ENCODE measurements around the gene KIF17. TPM values are rescaled to one million over a fixed set of nuclear protein-coding genes. Genes with fewer than 3 reads are reported as not detected.

KIF17 gene
- 3.7 TPM for total RNA-seq

DNA sequence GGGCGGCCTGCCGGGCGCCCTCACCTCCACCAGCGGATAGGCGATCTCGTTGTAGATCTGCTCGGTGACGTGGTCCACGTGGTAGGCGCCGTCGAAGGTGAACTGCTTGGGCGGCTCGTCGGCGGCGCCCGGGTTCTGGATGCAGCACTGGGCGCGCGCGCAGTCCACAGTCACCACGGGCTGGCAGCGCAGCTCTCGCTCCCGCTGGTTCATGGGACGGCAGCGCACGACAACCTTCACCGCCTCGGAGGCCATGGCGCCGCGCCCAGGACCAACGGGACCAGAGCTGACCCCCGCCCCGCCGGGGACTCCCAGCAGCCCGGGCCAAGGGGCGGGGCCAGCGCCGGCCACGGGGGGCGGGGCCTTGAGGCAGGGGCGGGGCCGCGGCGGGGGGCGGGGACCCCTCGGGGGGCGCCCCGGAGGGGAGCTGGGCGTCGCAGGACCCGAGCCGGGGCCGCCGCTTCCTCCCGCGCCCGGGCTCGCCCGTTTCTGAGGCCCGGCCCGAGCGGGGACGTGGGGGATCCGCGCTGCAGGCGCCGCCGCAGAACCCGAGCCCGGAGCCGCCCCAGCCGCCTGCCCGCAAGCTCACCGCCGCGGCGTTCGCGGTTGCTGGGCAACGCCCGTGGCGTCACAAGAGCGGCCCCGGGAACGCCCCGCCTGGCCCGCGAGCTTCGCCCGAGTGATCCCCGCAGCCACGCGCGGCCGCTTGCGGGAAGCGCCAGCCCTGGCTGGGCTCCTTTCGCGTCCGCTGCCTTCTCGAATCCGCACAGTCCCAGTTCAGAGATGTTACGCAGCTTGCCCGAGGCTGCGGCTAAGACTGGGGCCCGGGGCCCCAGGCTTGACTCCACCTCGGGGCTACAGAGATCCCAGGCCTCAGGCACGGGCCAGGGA is at the start of gene KIF17:
TSS of gene KIF17 (minus strand) at position 556 of the 891 bp plus-strand sequence. CDS start at position 255, 301 bp downstream.
- H3K4me3 ChIP-seq (ENCODE audit: low read length in 3 of 3) = peak within 1 kb of the TSS in 2 of 3 donors; percentile 41 to 49
- no peaks in the 10 kb centered on the region for H3K36me3 ChIP-seq (ENCODE audit: control insufficient read depth in 3 of 3, insufficient read depth in 3 of 3, low read length in 3 of 3)
- no peaks in the 10 kb centered on the region for H3K9me3 ChIP-seq (ENCODE audit: control insufficient read depth in 3 of 3, low read length in 3 of 3)
- peaks cover 0 to 8% (median 3%) of the 10 kb centered on the region in 3 donors for H3K4me1 ChIP-seq (ENCODE audit: control insufficient read depth in 3 of 3, insufficient read depth in 3 of 3, low read length in 3 of 3)
- no peak within 1 kb of the TSS for H3K27ac ChIP-seq (ENCODE audit: low read depth, low read length)
- H3K9ac ChIP-seq (ENCODE audit: low read depth in 1 of 3, low read length in 3 of 3) = no peak within 1 kb of the TSS
- peaks cover 18 to 33% (median 20%) of the 10 kb centered on the region in 3 donors for H3K27me3 ChIP-seq (ENCODE audit: control insufficient read depth in 3 of 3, insufficient read depth in 3 of 3, low read length in 3 of 3)

DNA sequence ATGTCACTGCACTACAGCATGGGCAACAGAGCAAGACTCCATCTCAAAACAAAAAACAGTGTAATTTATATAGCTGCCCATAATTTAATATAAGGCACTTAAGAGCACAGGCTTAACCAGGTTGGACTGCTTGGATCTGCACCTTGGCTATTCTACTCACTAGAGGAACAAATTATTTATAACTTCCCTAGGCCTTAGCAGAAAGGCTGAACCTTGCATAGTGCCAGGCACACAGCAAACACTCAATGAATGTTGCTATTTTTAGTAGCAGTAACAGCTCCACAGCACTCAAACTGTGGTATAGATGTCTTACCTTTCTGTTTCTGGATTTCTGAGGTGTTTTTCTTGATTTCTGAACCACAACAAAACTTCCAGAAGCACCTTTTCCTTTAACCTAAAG is 49.5 kb upstream of the KIF17 start:
- Histone ChIP-seq H3K27ac (ENCODE audit: low read depth, low read length) (peak overlapping the region; percentile 56), H3K9ac (ENCODE audit: low read depth in 1 of 3, low read length in 3 of 3) (peak overlapping the region in 2 of 3 donors; percentile 52 to 66), H3K9me3 (ENCODE audit: control insufficient read depth in 3 of 3, low read length in 3 of 3) (no peaks in the 10 kb centered on the region), H3K36me3 (ENCODE audit: control insufficient read depth in 3 of 3, insufficient read depth in 3 of 3, low read length in 3 of 3) (peaks cover 42 to 76% (median 65%) of the 10 kb centered on the region in 3 donors), H3K27me3 (ENCODE audit: control insufficient read depth in 3 of 3, insufficient read depth in 3 of 3, low read length in 3 of 3) (no peaks in the 10 kb centered on the region), H3K4me1 (ENCODE audit: control insufficient read depth in 3 of 3, insufficient read depth in 3 of 3, low read length in 3 of 3) (peaks cover 9 to 12% (median 9%) of the 10 kb centered on the region in 3 donors), H3K4me3 (ENCODE audit: low read length in 3 of 3) (no peak overlapping the region)

- Histone ChIP-seq H3K9me3 (ENCODE audit: control insufficient read depth in 3 of 3, low read length in 3 of 3) (no peaks in the 10 kb centered on the region), H3K4me3 (ENCODE audit: low read length in 3 of 3) (no peak overlapping the region), H3K36me3 (ENCODE audit: control insufficient read depth in 3 of 3, insufficient read depth in 3 of 3, low read length in 3 of 3) (peaks cover 42 to 76% (median 69%) of the 10 kb centered on the region in 3 donors), H3K4me1 (ENCODE audit: control insufficient read depth in 3 of 3, insufficient read depth in 3 of 3, low read length in 3 of 3) (peaks cover 9 to 12% (median 9%) of the 10 kb centered on the region in 3 donors), H3K27ac (ENCODE audit: low read depth, low read length) (no peak overlapping the region), H3K9ac (ENCODE audit: low read depth in 1 of 3, low read length in 3 of 3) (no peak overlapping the region), H3K27me3 (ENCODE audit: control insufficient read depth in 3 of 3, insufficient read depth in 3 of 3, low read length in 3 of 3) (no peaks in the 10 kb centered on the region)
Measured at GRCh38 chr1:20763417-20763816, 45.6 kb upstream of the KIF17 start.

DNA sequence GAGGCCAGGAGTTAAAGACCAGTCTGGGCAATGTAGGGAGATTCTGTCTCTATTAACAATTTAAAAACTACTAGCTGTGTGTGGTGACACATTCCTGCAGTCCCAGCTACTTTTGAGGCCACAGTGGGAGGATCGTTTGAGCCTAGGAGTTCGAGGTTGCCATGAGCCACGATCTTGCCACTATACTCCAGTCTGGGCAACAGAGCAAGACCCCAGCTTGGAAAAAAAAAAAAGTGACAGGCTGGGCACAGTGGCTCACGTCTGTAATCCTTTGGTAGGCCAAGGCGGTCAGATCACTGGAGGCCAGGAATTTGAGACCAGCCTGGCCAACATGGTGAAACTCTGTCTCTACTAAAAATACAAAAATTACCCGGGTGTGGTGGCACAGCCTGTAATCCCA is 42.5 kb upstream of the KIF17 start:
- Histone ChIP-seq H3K9me3 (ENCODE audit: control insufficient read depth in 3 of 3, low read length in 3 of 3) (no peaks in the 10 kb centered on the region), H3K36me3 (ENCODE audit: control insufficient read depth in 3 of 3, insufficient read depth in 3 of 3, low read length in 3 of 3) (peaks cover 38 to 77% (median 70%) of the 10 kb centered on the region in 3 donors)

GRCh38 chr1:20753589-20753988 is 35.8 kb upstream of the KIF17 start:
- Histone ChIP-seq H3K9ac (ENCODE audit: low read depth in 1 of 3, low read length in 3 of 3) (no peak overlapping the region), H3K27ac (ENCODE audit: low read depth, low read length) (no peak overlapping the region), H3K9me3 (ENCODE audit: control insufficient read depth in 3 of 3, low read length in 3 of 3) (no peaks in the 10 kb centered on the region), H3K4me3 (ENCODE audit: low read length in 3 of 3) (no peak overlapping the region), H3K4me1 (ENCODE audit: control insufficient read depth in 3 of 3, insufficient read depth in 3 of 3, low read length in 3 of 3) (no peaks in the 10 kb centered on the region), H3K36me3 (ENCODE audit: control insufficient read depth in 3 of 3, insufficient read depth in 3 of 3, low read length in 3 of 3) (peaks cover 16 to 38% (median 34%) of the 10 kb centered on the region in 3 donors), H3K27me3 (ENCODE audit: control insufficient read depth in 3 of 3, insufficient read depth in 3 of 3, low read length in 3 of 3) (no peaks in the 10 kb centered on the region)

More for the DNA sequence above, 42.5 kb upstream of the KIF17 start:
- Histone ChIP-seq H3K27ac (ENCODE audit: low read depth, low read length) (no peak overlapping the region), H3K4me3 (ENCODE audit: low read length in 3 of 3) (no peak overlapping the region), H3K27me3 (ENCODE audit: control insufficient read depth in 3 of 3, insufficient read depth in 3 of 3, low read length in 3 of 3) (no peaks in the 10 kb centered on the region), H3K4me1 (ENCODE audit: control insufficient read depth in 3 of 3, insufficient read depth in 3 of 3, low read length in 3 of 3) (no peaks in the 10 kb centered on the region), H3K9ac (ENCODE audit: low read depth in 1 of 3, low read length in 3 of 3) (no peak overlapping the region)

- peaks cover 17 to 46% (median 44%) of the 10 kb centered on the region in 3 donors for H3K36me3 ChIP-seq (ENCODE audit: control insufficient read depth in 3 of 3, insufficient read depth in 3 of 3, low read length in 3 of 3)
- H3K9me3 ChIP-seq (ENCODE audit: control insufficient read depth in 3 of 3, low read length in 3 of 3) = no peaks in the 10 kb centered on the region
- no peaks in the 10 kb centered on the region for H3K4me1 ChIP-seq (ENCODE audit: control insufficient read depth in 3 of 3, insufficient read depth in 3 of 3, low read length in 3 of 3)
- no peak overlapping the region for H3K4me3 ChIP-seq (ENCODE audit: low read length in 3 of 3)
- H3K27ac ChIP-seq (ENCODE audit: low read depth, low read length) = no peak overlapping the region
- no peak overlapping the region for H3K9ac ChIP-seq (ENCODE audit: low read depth in 1 of 3, low read length in 3 of 3)
- H3K27me3 ChIP-seq (ENCODE audit: control insufficient read depth in 3 of 3, insufficient read depth in 3 of 3, low read length in 3 of 3) = no peaks in the 10 kb centered on the region
Measured at GRCh38 chr1:20751462-20751990, 33.7 kb upstream of the KIF17 start.

GRCh38 chr1:20742671-20743070 is 24.9 kb upstream of the KIF17 start:
- peaks cover 0 to 8% (median 4%) of the 10 kb centered on the region in 3 donors for H3K4me1 ChIP-seq (ENCODE audit: control insufficient read depth in 3 of 3, insufficient read depth in 3 of 3, low read length in 3 of 3)
- H3K4me3 ChIP-seq (ENCODE audit: low read length in 3 of 3) = no peak overlapping the region
- no peak overlapping the region for H3K27ac ChIP-seq (ENCODE audit: low read depth, low read length)
- no peaks in the 10 kb centered on the region for H3K27me3 ChIP-seq (ENCODE audit: control insufficient read depth in 3 of 3, insufficient read depth in 3 of 3, low read length in 3 of 3)
- peaks cover 29 to 53% (median 51%) of the 10 kb centered on the region in 3 donors for H3K36me3 ChIP-seq (ENCODE audit: control insufficient read depth in 3 of 3, insufficient read depth in 3 of 3, low read length in 3 of 3)
- no peaks in the 10 kb centered on the region for H3K9me3 ChIP-seq (ENCODE audit: control insufficient read depth in 3 of 3, low read length in 3 of 3)
- no peak overlapping the region for H3K9ac ChIP-seq (ENCODE audit: low read depth in 1 of 3, low read length in 3 of 3)

GRCh38 chr1:20740781-20741180 is 23.0 kb upstream of the KIF17 start:
- Histone ChIP-seq H3K27ac (ENCODE audit: low read depth, low read length) (no peak overlapping the region), H3K9ac (ENCODE audit: low read depth in 1 of 3, low read length in 3 of 3) (no peak overlapping the region), H3K4me3 (ENCODE audit: low read length in 3 of 3) (no peak overlapping the region), H3K36me3 (ENCODE audit: control insufficient read depth in 3 of 3, insufficient read depth in 3 of 3, low read length in 3 of 3) (peaks cover 19 to 39% (median 38%) of the 10 kb centered on the region in 3 donors), H3K9me3 (ENCODE audit: control insufficient read depth in 3 of 3, low read length in 3 of 3) (no peaks in the 10 kb centered on the region), H3K4me1 (ENCODE audit: control insufficient read depth in 3 of 3, insufficient read depth in 3 of 3, low read length in 3 of 3) (peaks cover 0 to 8% (median 4%) of the 10 kb centered on the region in 3 donors), H3K27me3 (ENCODE audit: control insufficient read depth in 3 of 3, insufficient read depth in 3 of 3, low read length in 3 of 3) (no peaks in the 10 kb centered on the region)

- Histone ChIP-seq H3K4me1 (ENCODE audit: control insufficient read depth in 3 of 3, insufficient read depth in 3 of 3, low read length in 3 of 3) (peaks cover 0 to 8% (median 4%) of the 10 kb centered on the region in 3 donors), H3K27me3 (ENCODE audit: control insufficient read depth in 3 of 3, insufficient read depth in 3 of 3, low read length in 3 of 3) (no peaks in the 10 kb centered on the region), H3K9ac (ENCODE audit: low read depth in 1 of 3, low read length in 3 of 3) (no peak overlapping the region), H3K9me3 (ENCODE audit: control insufficient read depth in 3 of 3, low read length in 3 of 3) (no peaks in the 10 kb centered on the region), H3K4me3 (ENCODE audit: low read length in 3 of 3) (no peak overlapping the region), H3K27ac (ENCODE audit: low read depth, low read length) (no peak overlapping the region), H3K36me3 (ENCODE audit: control insufficient read depth in 3 of 3, insufficient read depth in 3 of 3, low read length in 3 of 3) (peaks cover 9 to 24% (median 22%) of the 10 kb centered on the region in 3 donors)
Measured at GRCh38 chr1:20739225-20739624, 21.4 kb upstream of the KIF17 start.

- H3K9ac ChIP-seq (ENCODE audit: low read depth in 1 of 3, low read length in 3 of 3) = no peak overlapping the region
- H3K36me3 ChIP-seq (ENCODE audit: control insufficient read depth in 3 of 3, insufficient read depth in 3 of 3, low read length in 3 of 3) = peaks cover 2 to 12% (median 7%) of the 10 kb centered on the region in 3 donors
- H3K27ac ChIP-seq (ENCODE audit: low read depth, low read length) = no peak overlapping the region
- H3K27me3 ChIP-seq (ENCODE audit: control insufficient read depth in 3 of 3, insufficient read depth in 3 of 3, low read length in 3 of 3) = peaks cover 7 to 8% (median 8%) of the 10 kb centered on the region in 3 donors
- H3K4me3 ChIP-seq (ENCODE audit: low read length in 3 of 3) = no peak overlapping the region
- H3K9me3 ChIP-seq (ENCODE audit: control insufficient read depth in 3 of 3, low read length in 3 of 3) = no peaks in the 10 kb centered on the region
- H3K4me1 ChIP-seq (ENCODE audit: control insufficient read depth in 3 of 3, insufficient read depth in 3 of 3, low read length in 3 of 3) = peaks cover 17 to 31% (median 18%) of the 10 kb centered on the region in 3 donors
Measured at GRCh38 chr1:20735581-20736111, 17.8 kb upstream of the KIF17 start.
